DND-41 (cell line): ENCODE measurements around the gene TUT4.

ENCODE experiments used
- ATAC-seq: fragments of 200-7000 bp; cut with Tn5 transposase; 3 replicates; pipeline ENCODE4 v1.9.1; 2021; ENCODE audit warnings: low read depth; ENCODE audit not compliant: insufficient read depth
- DNase-seq: peaks from one replicate; pipeline ENCODE4 v3.0.0-alpha.2; 2020
- H2AFZ ChIP-seq: 2 replicates; pipeline ENCODE4 v1.6.0; 2012; ENCODE audit warnings: low read depth, low read length
- H3K27ac ChIP-seq: 2 replicates; pipeline ENCODE4 v1.5.1; 2012; ENCODE audit warnings: low read length, inconsistent platforms
- H3K27me3 ChIP-seq: fragments of 200-600 bp; sonication (generic); 2 replicates; pipeline ENCODE4 v1.6.0; 2012; ENCODE audit warnings: low read length, mild to moderate bottlenecking, inconsistent platforms; ENCODE audit not compliant: insufficient read depth, poor library complexity
- H3K36me3 ChIP-seq: 2 replicates; pipeline ENCODE4 v1.5.1; 2012; ENCODE audit warnings: low read length, inconsistent platforms; ENCODE audit not compliant: insufficient read depth
- H3K4me1 ChIP-seq: 2 replicates; pipeline ENCODE4 v1.5.1; 2012; ENCODE audit warnings: mild to moderate bottlenecking, low read length; ENCODE audit not compliant: insufficient read depth
- H3K4me2 ChIP-seq: 2 replicates; pipeline ENCODE4 v1.6.0; 2012; ENCODE audit warnings: mild to moderate bottlenecking, moderate library complexity, low read length, inconsistent platforms; ENCODE audit not compliant: insufficient read depth
- H3K4me3 ChIP-seq, 2 experiments: fragments of 200-600 bp in 1 of 2; shearing (Covaris generic) in 1 of 2; 2 replicates each; pipeline ENCODE4 v1.5.1; 2012 to 2016; ENCODE audit warnings: inconsistent platforms in 2 of 2, low read length in 2 of 2, mild to moderate bottlenecking in 2 of 2, low read depth in 1 of 2, moderate library complexity in 1 of 2
- H3K79me2 ChIP-seq: 2 replicates; pipeline ENCODE4 v1.6.0; 2012; ENCODE audit warnings: low read length, inconsistent platforms; ENCODE audit not compliant: insufficient read depth
- H3K9ac ChIP-seq: 2 replicates; pipeline ENCODE4 v1.6.0; 2012; ENCODE audit warnings: low read depth, mild to moderate bottlenecking, inconsistent platforms, low read length, moderate library complexity
- H3K9me3 ChIP-seq: 2 replicates; pipeline ENCODE4 v1.5.1; 2012; ENCODE audit warnings: low read length, moderate library complexity, mild to moderate bottlenecking, inconsistent platforms; ENCODE audit not compliant: insufficient read depth, severe bottlenecking
- H4K20me1 ChIP-seq: 2 replicates; pipeline ENCODE4 v1.6.0; 2012; ENCODE audit warnings: low read length; ENCODE audit not compliant: insufficient read depth
- CTCF ChIP-seq: IDR thresholded peaks from 2 replicates; pipeline ENCODE4 v1.5.1; 2012; ENCODE audit warnings: borderline replicate concordance, low read length, moderate library complexity, mild to moderate bottlenecking; ENCODE audit not compliant: poor library complexity, severe bottlenecking; ENCODE audit errors: extremely low read depth
- EZH2 ChIP-seq: IDR thresholded peaks from 3 replicates; pipeline ENCODE4 v1.6.1; 2012; ENCODE audit warnings: borderline replicate concordance, low read depth, mild to moderate bottlenecking, moderate library complexity, low read length, inconsistent platforms; ENCODE audit not compliant: severe bottlenecking

The TUT4 gene

GRCh38 chr1:52520148-52520547 is 32.7 kb downstream of the TUT4 start:
- ATAC-seq: no peak
- Histone ChIP-seq H3K4me1 (no peaks in the 10 kb centered on the region), H3K4me3 (no peak overlapping the region), H3K27me3 (no peaks in the 10 kb centered on the region), H3K9ac (no peak overlapping the region), H3K4me2 (no peak overlapping the region), H4K20me1 (peaks cover 12% of the 10 kb centered on the region; the same call in 1 of the 2 replicates), H2AFZ (no peak overlapping the region), H3K9me3 (no peaks in the 10 kb centered on the region), H3K27ac (no peak overlapping the region), H3K36me3 (peaks cover 65% of the 10 kb centered on the region), H3K79me2 (peaks cover 63% of the 10 kb centered on the region)
- TF ChIP-seq CTCF (no peak), EZH2 (no peak)
- DNase-seq: no peak

GRCh38 chr1:52518962-52519361 is 33.9 kb downstream of the TUT4 start:
- no peak for TF ChIP-seq CTCF
- no peak for TF ChIP-seq EZH2
- Histone ChIP-seq H3K9me3 (no peaks in the 10 kb centered on the region), H3K4me1 (no peaks in the 10 kb centered on the region), H3K4me2 (no peak overlapping the region), H4K20me1 (peaks cover 12% of the 10 kb centered on the region; the same call in 1 of the 2 replicates), H3K4me3 (no peak overlapping the region), H3K27me3 (no peaks in the 10 kb centered on the region), H2AFZ (no peak overlapping the region), H3K79me2 (peaks cover 56% of the 10 kb centered on the region), H3K9ac (no peak overlapping the region), H3K36me3 (peaks cover 70% of the 10 kb centered on the region), H3K27ac (no peak overlapping the region)
- ATAC-seq (no peak), DNase-seq (no peak)

GRCh38 chr1:52511851-52512615 is 40.9 kb downstream of the TUT4 start:
- Histone ChIP-seq H3K4me1 (no peaks in the 10 kb centered on the region), H3K36me3 (peaks cover 90% of the 10 kb centered on the region), H3K79me2 (peaks cover 5% of the 10 kb centered on the region), H3K27me3 (no peaks in the 10 kb centered on the region), H3K4me2 (no peak overlapping the region), H3K27ac (no peak overlapping the region), H2AFZ (no peak overlapping the region), H3K4me3 (no peak overlapping the region), H4K20me1 (peaks cover under 1% of the 10 kb centered on the region; the same call in 1 of the 2 replicates), H3K9me3 (no peaks in the 10 kb centered on the region), H3K9ac (no peak overlapping the region)
- DNase-seq: no peak
- ATAC-seq: no peak
- no peak for TF ChIP-seq CTCF
- no peak for TF ChIP-seq EZH2
